Measurements from ENCODE around the gene WTAP.

DNA sequence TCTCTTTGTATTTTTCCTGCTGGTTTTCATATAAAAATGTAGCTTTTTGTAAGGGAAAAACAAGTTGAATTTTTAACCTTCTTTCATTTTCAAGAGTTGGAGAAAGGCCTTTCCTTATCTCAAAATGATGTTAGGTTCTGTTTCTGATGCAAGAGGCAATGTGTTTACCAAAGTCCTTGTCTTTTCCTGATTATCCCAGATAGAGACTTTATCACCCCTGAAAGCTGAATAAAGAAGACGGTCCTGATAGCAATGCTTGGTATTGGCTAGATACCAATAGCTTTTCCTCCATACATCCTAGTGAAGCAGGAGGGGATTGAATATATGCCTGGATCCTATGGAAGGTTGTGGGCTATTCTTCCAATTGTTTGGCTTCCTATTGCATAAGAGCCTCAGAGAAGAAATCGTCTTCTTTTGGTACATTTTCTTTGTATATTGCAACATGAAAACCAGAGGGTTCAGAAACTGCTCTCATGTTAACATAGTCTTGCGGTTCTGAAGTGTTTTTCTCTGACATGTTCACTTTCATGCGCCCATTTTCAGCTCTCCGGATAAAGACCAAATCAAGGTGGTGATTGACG is 78.2 kb downstream of the WTAP start:
- TF ChIP-seq, protein P1, sequence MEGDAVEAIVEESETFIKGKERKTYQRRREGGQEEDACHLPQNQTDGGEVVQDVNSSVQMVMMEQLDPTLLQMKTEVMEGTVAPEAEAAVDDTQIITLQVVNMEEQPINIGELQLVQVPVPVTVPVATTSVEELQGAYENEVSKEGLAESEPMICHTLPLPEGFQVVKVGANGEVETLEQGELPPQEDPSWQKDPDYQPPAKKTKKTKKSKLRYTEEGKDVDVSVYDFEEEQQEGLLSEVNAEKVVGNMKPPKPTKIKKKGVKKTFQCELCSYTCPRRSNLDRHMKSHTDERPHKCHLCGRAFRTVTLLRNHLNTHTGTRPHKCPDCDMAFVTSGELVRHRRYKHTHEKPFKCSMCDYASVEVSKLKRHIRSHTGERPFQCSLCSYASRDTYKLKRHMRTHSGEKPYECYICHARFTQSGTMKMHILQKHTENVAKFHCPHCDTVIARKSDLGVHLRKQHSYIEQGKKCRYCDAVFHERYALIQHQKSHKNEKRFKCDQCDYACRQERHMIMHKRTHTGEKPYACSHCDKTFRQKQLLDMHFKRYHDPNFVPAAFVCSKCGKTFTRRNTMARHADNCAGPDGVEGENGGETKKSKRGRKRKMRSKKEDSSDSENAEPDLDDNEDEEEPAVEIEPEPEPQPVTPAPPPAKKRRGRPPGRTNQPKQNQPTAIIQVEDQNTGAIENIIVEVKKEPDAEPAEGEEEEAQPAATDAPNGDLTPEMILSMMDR (IDR thresholded peaks at IDR 0.05): no peak
- TF ChIP-seq POLR2AphosphoS5 (IDR thresholded peaks at IDR 0.05) (no peak), EP300 (IDR thresholded peaks at IDR 0.05; ENCODE audit: low read depth) (no peak)

Measured in transverse colon (tissue), 4 donors.